GM21423 (cell line): ENCODE data around the gene EBLN2.

Experiments used
- ATAC-seq: cut with Tn5 transposase; IDR thresholded peaks from one replicate; pipeline ENCODE4 v1.9.1; 2021; ENCODE audit warnings: mild to moderate bottlenecking, moderate library complexity; ENCODE audit not compliant: unreplicated experiment

The EBLN2 gene

GRCh38 chr3:73100741-73101559, 39.5 kb downstream of the EBLN2 start:
- peak; percentile 84 for ATAC-seq

- no peak for ATAC-seq
Measured at GRCh38 chr3:73101881-73102280, 40.4 kb downstream of the EBLN2 start.

- ATAC-seq = no peak
Measured at GRCh38 chr3:73107215-73107614, 45.8 kb downstream of the EBLN2 start.

GRCh38 chr3:73107676-73108187, 46.3 kb downstream of the EBLN2 start:
- no peak for ATAC-seq

GRCh38 chr3:73108750-73109149, 47.3 kb downstream of the EBLN2 start:
- no peak for ATAC-seq

- no peak for ATAC-seq
Measured at GRCh38 chr3:73110530-73110929, 49.1 kb downstream of the EBLN2 start.
